A549 treated with Hydrocortisone at 1 μM for 4 hours (cell line): ENCODE measurements around the gene PALM3. TPM values are rescaled to one million over a fixed set of nuclear protein-coding genes. Genes with fewer than 3 reads are reported as not detected.

Experiments
- total RNA-seq: library from RNA; stranded (reverse); fragments of 200-300 nt; extraction: Qiagen RNA extraction; gene quantifications from 5 replicates; pipeline ENCODE4 v1.2.3, GENCODE V29; 2022

PALM3 gene, protein sequence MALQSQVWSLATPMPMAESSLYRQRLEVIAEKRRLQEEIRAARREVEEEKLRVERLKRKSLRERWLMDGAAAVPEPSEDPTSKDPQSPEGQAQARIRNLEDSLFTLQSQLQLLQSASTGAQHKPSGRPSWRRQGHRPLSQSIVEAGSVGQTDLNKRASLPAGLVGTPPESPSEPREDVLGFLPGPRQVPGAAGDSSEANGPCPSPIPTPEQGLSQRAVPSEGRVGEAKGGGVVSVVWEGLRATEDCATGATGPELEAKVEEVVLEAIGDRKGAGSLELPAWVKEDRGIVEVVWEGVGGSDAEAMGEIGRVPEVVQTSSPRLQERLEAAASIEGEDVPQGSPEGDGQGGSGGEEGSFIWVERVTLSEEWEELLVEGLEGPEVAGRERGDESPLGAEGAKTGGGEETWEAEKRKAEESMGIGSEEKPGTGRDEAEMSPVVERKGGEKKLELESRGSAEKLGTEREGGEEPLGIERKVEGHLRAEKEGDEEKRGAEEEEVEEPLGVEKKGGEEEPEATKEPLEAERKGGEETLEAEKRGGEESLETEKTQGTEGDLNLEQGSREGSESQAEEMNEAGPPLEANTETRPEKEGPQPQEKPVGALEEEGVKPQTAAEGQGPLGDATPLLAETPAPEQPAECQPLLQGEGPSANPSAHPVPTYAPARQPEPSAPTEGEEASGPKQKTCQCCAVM
- 1.6 to 2.3 TPM (median 2.0 TPM) in 5 replicates for total RNA-seq

DNA sequence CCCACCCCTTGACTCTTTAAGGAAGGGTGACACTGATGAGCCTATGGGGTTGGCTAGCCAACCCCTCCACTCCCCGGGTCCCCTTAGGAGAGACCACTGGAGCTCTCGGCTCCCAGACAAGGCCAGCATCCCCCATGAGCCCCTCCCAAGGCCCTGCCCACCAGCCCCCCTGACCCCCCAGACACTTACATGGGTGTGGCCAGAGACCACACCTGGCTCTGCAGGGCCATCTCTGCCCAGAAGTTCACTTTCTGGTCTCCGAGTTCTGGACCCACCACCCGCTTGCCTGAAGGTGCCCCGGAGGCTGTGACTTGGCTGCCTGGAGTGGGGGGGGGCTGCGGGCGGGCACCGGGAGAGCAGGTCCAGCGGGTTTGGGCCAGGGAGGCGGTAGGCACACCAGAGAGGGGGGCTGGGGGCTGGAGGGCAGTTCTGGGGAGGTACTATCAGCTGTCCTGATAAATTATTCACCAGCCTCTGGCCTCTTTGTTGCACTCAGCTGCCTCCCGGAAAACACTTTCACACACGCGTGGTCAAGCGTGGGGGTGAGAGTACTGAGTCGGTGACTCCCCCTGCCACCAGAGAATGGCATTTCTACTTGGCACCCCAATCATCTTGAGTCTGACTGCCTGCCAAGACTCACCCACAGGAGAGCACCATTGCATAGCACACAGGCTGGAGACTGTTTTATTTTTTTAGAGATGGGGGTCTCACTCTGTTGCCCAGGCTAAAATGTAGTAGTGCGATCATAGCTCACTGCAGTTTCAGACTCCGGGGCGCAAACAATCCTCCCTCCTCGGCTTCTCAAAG is at the start of gene PALM3:
TSS of gene PALM3 (minus strand) at position 326 of the 807 bp plus-strand sequence. CDS start at position 230, 96 bp downstream.

DNA sequence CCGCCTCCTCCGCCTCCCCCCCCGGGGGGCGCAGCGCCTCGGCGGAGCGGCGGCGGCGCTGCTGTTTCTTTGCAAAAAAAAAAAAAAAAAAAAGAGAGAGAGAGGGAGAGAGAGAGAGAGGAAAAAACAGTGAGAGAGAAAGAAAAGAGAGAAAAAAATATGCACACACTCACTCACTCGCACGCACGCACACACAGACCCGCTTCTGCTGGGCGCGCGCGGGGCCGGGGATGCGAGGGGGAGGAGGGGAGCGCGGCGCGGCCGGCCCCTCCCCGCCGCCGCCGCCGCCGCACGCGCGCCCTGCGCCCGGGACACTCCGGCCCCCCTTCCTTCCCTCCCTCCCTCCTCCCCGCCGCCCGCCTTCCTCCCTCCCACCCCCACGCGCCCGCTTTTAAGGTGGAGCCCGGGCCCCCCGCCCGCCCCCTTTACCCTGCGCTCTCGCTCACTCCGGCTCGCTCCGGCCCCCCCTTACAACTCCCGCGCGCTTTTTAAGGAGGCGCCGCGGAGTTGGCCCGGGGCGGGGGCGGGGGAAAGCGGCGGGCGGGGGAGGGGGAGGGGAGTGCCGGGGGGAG is 28.7 kb upstream of the PALM3 start, which contains the start of gene SAMD1:
TSS of gene SAMD1 (minus strand) at position 243 of the 572 bp plus-strand sequence.

GRCh38 chr19:14085309-14085995 is 23.6 kb upstream of the PALM3 start, which contains the start of gene C19orf67:
Gene C19orf67, minus strand, starts transcription at chr19:14085783. Its CDS starts 156 bp downstream, at chr19:14085627.

GRCh38 chr19:14072535-14073260 is 10.8 kb upstream of the PALM3 start, which contains the start of gene MISP3:
Gene MISP3, plus strand, starts transcription at chr19:14072786. Its CDS starts 524 bp downstream, at chr19:14073310.

DNA sequence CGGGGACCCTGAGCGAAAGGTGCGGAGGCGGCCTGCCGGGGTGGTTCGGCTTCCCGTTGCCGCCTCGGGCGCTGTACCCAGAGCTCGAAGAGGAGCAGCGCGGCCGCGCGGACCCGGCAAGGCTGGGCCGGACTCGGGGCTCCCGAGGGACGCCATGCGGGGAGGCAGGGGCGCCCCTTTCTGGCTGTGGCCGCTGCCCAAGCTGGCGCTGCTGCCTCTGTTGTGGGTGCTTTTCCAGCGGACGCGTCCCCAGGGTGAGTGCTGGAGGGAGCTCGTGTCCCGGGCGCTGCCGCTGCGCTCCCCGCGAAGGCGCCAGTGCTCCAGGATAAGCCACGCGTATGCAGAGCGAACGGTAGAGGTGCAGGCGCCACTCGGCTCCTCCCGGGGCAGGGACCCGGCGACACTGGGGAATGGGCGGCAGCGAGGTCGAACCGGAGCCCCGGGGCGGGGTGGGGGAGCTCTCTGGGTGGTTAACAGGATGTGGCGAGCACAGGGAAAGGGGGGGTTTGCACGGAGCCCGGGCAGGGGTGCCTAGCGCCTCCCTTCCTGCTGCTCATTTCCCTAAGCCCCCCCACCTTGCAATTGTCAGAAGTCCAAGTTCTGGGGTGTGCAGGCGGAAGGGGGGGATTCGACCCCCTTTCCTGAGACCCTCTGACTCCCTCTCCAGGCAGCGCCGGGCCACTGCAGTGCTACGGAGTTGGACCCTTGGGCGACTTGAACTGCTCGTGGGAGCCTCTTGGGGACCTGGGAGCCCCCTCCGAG is 30.0 kb downstream of the PALM3 start, which contains the start of gene IL27RA:
TSS of gene IL27RA (plus strand) at position 44 of the 762 bp plus-strand sequence. CDS start at position 155, 111 bp downstream.

GRCh38 chr19:14027856-14028450 is 33.9 kb downstream of the PALM3 start, which contains the start of gene RLN3:
Gene RLN3, plus strand, starts transcription at chr19:14028148. Its CDS starts 57 bp downstream, at chr19:14028205.

GRCh38 chr19:14006085-14006765 is 55.7 kb downstream of the PALM3 start, which contains the start of gene RFX1:
Gene RFX1, minus strand, starts transcription at chr19:14006320. Its CDS starts 12,477 bp downstream, at chr19:13993843.

Other genes with a start within 250 kb of the PALM3 start
- 1.0 to 4.3 TPM (median 2.9 TPM) in 5 replicates for gene NANOS3, start 184.9 kb downstream of the PALM3 start, total RNA-seq
- 0.26 to 1.0 TPM (median 0.46 TPM) in 5 replicates for gene BRME1, start 156.0 kb downstream of the PALM3 start, total RNA-seq
- gene CC2D1A, start 155.9 kb downstream of the PALM3 start, total RNA-seq, result 8.8 to 9.8 TPM (median 9.3 TPM) in 5 replicates
- 0.86 to 1.7 TPM (median 1.1 TPM) in 5 replicates for gene PODNL1, start 123.7 kb downstream of the PALM3 start, total RNA-seq
- gene DCAF15, start 109.6 kb downstream of the PALM3 start, total RNA-seq, result 15.9 to 19.9 TPM (median 19.6 TPM) in 5 replicates
- gene RFX1, start 55.8 kb downstream of the PALM3 start, total RNA-seq, result 4.0 to 6.5 TPM (median 4.6 TPM) in 5 replicates
- not detected in 5 replicates for gene RLN3, start 33.9 kb downstream of the PALM3 start, total RNA-seq
- 8.8 to 10.3 TPM (median 9.4 TPM) in 5 replicates for gene IL27RA, start 30.3 kb downstream of the PALM3 start, total RNA-seq
- 1.7 to 4.3 TPM (median 3.8 TPM) in 5 replicates for gene MISP3, start 10.7 kb upstream of the PALM3 start, total RNA-seq
- gene C19orf67, start 23.7 kb upstream of the PALM3 start, total RNA-seq, result not detected in 5 replicates
- gene SAMD1, start 28.7 kb upstream of the PALM3 start, total RNA-seq, result 33.4 to 41.5 TPM (median 35.0 TPM) in 5 replicates
- gene PRKACA, start 55.7 kb upstream of the PALM3 start, total RNA-seq, result 28.1 to 44.1 TPM (median 31.8 TPM) in 5 replicates
- gene ASF1B, start 74.5 kb upstream of the PALM3 start, total RNA-seq, result 28.0 to 30.6 TPM (median 30.2 TPM) in 5 replicates
- 6.2 to 8.1 TPM (median 7.2 TPM) in 5 replicates for gene ADGRL1, start 144.1 kb upstream of the PALM3 start, total RNA-seq